Measurements from ENCODE around the gene MMP27.

The MMP27 gene

DNA sequence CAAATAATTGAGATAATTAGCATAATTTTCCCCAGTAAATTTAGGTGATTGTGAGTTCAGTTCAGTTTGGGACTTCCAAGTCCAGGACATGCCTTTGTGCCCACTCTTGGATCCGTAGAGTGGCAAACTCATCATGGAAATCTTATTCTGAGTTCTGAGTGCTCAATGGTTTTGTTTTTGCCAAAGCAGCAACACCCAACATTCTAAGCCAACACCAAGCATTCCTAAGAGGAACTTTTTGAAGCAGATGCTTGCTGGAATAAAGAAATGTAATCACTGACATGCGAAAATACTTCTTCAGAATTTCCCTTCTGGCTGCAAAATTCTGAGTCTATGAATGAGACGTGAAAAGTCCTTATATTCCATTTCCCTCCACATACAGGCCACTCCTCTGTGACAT lies 10.4 kb downstream of the MMP27 start:
- no peak for DNase-seq (ENCODE audit: low read depth)
- no peak overlapping the region for H3K4me3 ChIP-seq (ENCODE audit: low read depth, low read length)
- TF ChIP-seq CTCF (IDR thresholded peaks at IDR 0.05; ENCODE audit: low read depth, low read length, missing control alignments) = no peak

- no peak for DNase-seq (ENCODE audit: low read depth)
- TF ChIP-seq CTCF (IDR thresholded peaks at IDR 0.05; ENCODE audit: low read depth, low read length, missing control alignments) = no peak
- no peak overlapping the region for H3K4me3 ChIP-seq (ENCODE audit: low read depth, low read length)
Observed at GRCh38 chr11:102685754-102686153, 19.8 kb downstream of the MMP27 start.

GRCh38 chr11:102685338-102685737 lies 20.2 kb downstream of the MMP27 start:
- H3K4me3 ChIP-seq (ENCODE audit: low read depth, low read length) = no peak overlapping the region
- no peak for TF ChIP-seq CTCF (IDR thresholded peaks at IDR 0.05; ENCODE audit: low read depth, low read length, missing control alignments)
- no peak for DNase-seq (ENCODE audit: low read depth)

- TF ChIP-seq CTCF (IDR thresholded peaks at IDR 0.05; ENCODE audit: low read depth, low read length, missing control alignments) = peak; percentile 33
- no peak for DNase-seq (ENCODE audit: low read depth)
- H3K4me3 ChIP-seq (ENCODE audit: low read depth, low read length) = no peak overlapping the region
Observed at GRCh38 chr11:102683277-102683676, 22.3 kb downstream of the MMP27 start.

GRCh38 chr11:102680945-102681344 lies 24.6 kb downstream of the MMP27 start:
- no peak for TF ChIP-seq CTCF (IDR thresholded peaks at IDR 0.05; ENCODE audit: low read depth, low read length, missing control alignments)
- no peak for DNase-seq (ENCODE audit: low read depth)

GRCh38 chr11:102678022-102678421 lies 27.5 kb downstream of the MMP27 start:
- DNase-seq (ENCODE audit: low read depth) = no peak
- no peak overlapping the region for H3K4me3 ChIP-seq (ENCODE audit: low read depth, low read length)
- TF ChIP-seq CTCF (IDR thresholded peaks at IDR 0.05; ENCODE audit: low read depth, low read length, missing control alignments) = no peak

More at GRCh38 chr11:102680945-102681344, 24.6 kb downstream of the MMP27 start:
- H3K4me3 ChIP-seq (ENCODE audit: low read depth, low read length) = no peak overlapping the region

DNA sequence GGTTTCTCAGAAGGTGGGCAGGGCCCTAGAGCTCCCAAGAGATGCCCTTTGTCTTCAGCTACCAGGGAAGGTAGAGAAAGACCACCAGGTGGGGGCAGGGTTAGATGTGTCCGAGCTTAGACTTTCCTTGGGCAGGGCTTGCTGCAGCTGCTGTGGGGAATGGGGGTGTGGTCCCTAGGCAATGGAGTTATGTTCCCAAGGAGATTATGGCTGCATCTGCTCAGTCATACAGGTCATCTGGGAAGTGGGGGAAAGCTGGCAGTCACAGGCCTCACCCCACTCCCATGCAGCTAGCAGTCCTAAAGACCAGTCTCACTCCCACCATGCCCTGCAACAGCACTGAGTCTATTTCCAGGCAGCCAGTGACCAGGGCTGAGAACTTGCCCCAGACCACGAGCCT lies 29.5 kb downstream of the MMP27 start:
- no peak for TF ChIP-seq CTCF (IDR thresholded peaks at IDR 0.05; ENCODE audit: low read depth, low read length, missing control alignments)

More for the DNA sequence above, 29.5 kb downstream of the MMP27 start:
- DNase-seq (ENCODE audit: low read depth) = no peak
- H3K4me3 ChIP-seq (ENCODE audit: low read depth, low read length) = no peak overlapping the region
